T1000 (cell line): ENCODE measurements around the gene NENF.
"Not testable (repeated sequence)": the region's sequence is repeated elsewhere in the genome, so short reads cannot be mapped to it uniquely, and the experiment has no call there.

Experiments used
- DNase-seq: peaks from one replicate; lab custom pipeline; 2025; ENCODE audit warnings: mixed read lengths; lab: John Stamatoyannopoulos, UW

NENF gene

GRCh38 chr1:212432661-212433576 is at the start of gene NENF:
Gene NENF (plus strand): TSS chr1:212432920. CDS start chr1:212432944, 24 bp downstream.
- DNase-seq, result peak; percentile 80

DNA sequence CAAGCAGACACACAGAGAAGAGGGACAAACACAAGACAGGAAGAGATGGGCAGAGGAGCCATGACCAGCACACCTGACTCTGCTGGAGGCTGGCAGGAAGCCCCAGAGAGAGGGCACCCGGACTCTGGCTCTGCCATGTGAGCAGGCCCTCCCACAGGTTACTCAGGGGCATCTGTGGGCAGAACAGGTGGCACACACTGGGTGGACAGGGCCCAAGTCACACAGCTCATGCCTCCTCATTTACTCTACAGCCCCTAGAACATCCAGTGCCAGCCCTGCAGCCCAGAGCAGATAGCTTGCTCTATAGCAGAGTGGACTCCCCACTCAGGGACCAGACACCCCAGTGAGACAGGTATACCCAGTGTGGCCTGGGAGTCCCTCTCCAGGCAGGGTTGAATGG is 46.7 kb upstream of the NENF start:
- no peak for DNase-seq

DNA sequence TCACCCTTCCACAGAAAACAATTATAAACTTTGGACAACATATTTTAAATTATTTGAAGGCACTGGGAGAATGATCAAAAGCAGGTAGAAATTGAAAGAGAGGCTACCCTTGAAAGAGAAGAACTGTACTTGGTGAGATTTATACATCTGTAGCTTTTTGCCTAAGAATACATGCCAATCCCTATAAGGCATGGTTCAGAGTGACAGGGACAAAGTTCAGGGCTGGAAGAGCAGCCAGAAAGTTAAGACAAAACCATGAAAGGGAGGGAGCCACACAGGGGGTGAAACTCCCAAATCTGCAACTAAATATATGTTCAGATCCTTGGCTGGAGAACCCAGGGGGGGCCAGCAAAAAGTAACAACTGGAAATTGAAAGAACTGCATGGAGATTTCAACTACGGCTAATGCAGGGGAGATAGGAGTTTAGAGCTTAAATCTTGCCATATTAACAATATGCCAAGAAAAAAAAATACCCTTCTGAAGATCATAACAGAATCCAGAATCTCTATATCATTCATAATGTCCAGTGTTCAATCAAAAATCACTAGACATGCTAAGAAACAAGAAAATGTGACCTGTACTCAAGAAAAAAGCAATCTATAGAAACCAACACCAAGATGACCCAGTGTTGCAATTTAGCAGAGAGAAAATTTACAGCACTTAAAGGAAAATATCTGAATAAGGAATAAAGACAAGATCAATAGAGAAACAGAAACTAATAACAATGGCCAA is 43.6 kb upstream of the NENF start:
- DNase-seq, result no peak

DNA sequence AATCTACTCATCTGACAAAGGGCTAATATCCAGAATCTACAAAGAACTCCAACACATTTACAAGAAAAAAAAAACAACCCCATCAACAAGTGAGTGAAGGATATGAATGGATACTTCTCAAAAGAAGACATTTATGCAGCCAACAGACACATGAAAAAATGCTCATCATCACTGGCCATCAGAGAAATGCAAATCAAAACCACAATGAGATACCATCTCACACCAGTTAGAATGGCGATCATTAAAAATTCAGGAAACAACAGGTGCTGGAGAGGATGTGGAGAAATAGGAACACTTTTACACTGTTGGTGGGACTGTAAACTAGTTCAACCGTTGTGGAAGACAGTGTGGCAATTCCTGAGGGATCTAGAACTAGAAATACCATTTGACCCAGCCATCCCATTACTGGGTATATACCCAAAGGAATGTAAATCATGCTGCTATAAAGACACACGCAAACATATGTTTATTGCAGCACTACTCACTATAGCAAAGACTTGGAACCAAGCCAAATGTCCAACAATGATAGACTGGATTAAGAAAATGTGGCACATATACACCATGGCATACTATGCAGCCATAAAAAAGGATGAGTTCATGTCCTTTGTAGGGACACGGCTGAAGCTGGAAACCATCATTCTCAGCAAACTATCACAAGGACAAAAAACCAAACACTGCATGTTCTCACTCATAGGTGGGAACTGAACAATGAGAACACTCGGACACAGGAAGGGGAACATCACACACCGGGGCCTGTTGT is 36.9 kb upstream of the NENF start:
- not testable (repeated sequence) for DNase-seq

DNA sequence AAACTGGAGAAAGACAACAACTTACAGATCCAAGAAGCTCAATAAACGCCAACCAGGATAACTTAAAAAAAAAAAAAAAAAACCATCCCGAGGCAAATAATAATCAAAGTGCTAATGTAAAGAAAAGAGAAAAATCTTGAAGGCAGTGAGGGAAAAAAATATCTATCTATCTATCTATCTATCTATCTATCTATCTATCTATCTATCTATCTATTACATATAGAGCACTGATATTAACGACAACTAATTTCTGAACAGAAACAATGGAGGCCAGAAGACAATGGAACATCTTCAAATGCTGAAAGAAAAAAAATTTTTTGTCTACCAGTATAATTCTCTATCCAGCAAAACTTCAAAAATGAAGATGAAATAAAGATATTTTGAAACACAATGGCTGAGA is 36.1 kb upstream of the NENF start:
- no peak for DNase-seq

DNA sequence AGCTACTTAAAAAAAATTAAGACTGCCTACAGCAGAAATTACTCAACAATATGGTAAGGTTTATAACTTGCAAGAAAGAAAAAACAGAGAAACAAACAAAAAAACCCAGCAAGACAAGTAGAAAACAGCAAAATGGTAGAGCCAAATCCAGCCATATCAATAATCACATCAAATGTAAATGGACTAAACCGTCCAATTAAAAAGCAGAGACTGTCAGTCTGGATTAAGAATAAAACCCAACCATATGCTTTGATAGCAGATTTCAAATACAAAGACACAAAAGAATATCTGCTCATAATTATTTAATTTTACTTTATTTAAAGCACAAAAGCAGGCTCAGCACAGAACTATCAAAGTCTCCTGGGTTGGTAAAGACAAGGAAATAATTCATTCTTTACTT is 35.5 kb upstream of the NENF start:
- no peak for DNase-seq

DNA sequence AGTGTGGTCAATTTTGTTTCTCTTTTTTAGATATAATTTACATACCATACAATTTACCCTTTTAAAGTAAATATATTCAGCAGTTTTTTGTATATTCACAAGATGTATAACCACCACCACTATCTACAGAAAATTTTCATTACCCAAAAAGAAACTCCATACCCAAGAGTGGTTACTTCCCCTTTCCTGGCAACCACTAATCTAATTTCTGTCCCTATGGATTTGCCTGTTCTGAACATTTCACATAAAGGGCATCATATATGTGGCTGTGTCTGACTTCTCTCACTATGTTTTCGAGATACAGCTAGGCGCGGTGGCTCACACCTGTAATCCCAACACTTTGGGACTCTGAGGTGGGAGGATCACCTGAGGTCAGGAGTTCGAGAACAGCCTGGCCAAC is 31.7 kb upstream of the NENF start:
- no peak for DNase-seq

DNA sequence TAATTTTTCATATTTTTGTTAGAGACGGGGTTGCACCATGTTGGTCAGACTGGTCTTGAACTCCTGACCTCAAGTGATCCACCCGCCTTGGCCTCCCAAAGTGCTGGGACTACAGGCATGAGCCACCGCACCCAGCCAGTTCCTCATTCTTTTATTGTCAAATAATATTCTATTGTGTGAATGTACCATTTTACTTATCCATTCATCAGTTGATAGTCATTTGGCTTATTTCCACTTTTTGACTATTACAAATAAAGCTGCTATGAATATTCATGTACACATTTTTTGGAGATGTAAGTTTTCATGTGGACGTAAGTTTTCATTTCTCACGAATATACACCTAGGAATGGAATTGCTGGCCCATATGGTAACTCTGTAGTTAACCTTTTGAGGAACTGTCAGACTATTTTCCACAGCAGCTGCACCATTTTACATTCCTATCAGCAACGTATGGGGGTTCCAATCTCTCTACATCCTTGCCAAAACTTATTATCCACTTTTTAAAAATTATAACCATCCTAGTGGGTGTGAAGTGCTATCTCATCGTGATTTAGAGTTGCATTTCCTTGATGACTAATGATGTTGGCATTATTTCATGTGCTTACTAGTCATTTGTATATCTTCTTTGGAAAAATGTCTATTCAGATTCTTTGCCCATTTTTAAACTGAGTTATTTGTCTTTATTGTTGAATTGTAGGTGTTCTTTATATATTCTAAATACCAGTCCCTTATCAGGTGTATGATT is 30.7 kb upstream of the NENF start:
- DNase-seq, result no peak

- DNase-seq, result no peak
Observed at GRCh38 chr1:212402666-212403321, 29.9 kb upstream of the NENF start.

- DNase-seq, result no peak
Observed at GRCh38 chr1:212410231-212410820, 22.4 kb upstream of the NENF start.

DNA sequence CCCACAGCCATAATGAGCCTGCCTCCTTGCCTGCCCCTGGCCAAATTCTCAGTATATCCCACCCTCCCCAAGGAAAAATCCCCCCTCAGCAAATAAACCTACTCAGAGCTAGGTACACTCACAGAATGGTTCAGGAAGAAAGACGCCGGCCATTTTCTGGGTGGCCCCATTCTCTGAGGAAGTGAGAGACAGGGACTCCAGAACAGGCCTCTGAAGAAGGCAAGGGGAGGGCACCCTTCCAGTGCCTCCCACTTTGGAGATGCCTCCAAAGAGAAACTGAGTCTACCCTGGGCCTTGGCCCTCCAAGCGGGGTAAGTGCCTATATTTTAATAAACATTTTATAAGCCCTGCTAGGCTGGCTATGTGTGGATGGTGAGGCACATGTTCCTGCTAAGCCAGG is 20.3 kb upstream of the NENF start:
- no peak for DNase-seq

GRCh38 chr1:212413902-212414327 is 18.8 kb upstream of the NENF start:
- no peak for DNase-seq

GRCh38 chr1:212414328-212415106 is 18.2 kb upstream of the NENF start, which contains the start of gene PACC1:
Gene PACC1 (minus strand): TSS chr1:212414886. CDS start chr1:212414757, 129 bp downstream.
- DNase-seq, result peak; percentile 79

DNA sequence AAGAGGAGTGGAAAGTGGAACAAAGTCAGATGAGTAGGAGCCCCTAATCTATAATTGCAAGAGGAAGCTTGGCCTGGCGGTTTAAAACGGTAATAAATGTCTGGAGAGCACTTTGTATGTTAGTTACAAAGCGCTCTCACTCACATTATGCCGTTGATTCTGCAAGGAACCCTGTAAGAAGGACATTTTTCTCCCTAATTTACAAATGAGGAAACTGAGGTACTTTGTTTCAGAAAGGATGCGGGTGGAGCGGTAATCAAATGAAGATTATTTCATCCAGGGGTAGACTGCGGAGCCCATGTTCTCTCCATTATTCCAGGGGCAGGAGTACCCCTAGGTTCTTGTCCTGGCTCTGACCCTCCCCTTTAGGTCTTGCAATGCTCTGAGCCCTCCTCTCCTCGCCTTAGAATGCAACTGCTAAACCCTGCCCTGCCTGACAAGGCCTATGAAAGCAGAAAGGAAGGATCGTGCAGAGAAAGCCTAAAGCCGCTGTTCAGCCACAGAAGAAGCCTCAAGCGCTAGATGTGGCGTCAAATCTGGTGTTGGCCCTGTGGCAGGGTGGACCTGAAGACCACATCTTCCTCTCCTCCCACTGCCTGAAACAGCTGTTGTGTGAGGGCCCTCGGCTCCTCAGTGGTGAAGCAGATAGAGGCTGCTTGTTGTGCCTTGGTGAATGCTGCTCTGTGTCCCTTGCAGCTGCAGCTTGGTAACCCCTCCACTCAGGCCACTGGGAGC is 17.4 kb upstream of the NENF start:
- no peak for DNase-seq

- DNase-seq, result no peak
Observed at GRCh38 chr1:212421165-212421564, 11.6 kb upstream of the NENF start.

GRCh38 chr1:212423879-212424278 is 8.8 kb upstream of the NENF start:
- no peak for DNase-seq

DNA sequence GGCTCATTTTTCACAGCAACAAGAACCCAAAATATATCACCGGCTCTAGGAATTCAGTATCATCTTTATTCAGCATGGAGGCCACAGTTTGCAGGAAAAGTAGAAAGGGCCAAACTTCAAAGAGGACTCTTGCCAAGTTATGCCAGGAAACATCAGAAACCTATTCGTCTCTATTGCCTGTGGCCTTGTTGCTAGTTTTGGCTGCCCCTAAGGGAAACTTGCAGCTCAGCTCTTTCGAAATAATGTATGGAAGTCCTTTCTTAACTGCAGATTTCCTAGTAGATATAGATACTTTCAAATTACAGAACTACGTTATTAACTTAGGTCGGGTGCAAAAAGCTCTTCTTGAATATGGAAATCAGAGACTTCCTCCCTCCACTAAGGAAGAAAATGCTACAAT is 4.2 kb upstream of the NENF start:
- no peak for DNase-seq

DNA sequence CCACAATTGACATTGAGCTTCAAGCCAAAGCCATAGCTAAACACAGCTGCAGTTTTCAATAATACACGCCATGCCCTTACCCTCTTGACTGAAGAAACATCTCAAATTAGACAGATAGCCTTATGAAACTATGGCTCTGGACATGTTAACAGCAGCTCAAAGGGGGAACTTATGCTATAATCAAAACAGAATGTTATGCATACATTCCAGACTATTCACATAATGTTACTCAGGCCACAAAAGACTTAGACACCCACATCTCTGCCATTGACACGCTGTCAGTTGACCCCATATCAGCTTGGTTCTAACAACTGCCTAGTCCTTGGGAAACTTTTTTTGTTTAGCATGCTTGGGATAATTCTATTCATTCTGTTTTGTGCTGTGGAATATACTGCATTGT is 2.3 kb upstream of the NENF start:
- no peak for DNase-seq

- no peak for DNase-seq
Observed at GRCh38 chr1:212430955-212431394, 1.7 kb upstream of the NENF start.
